ENCODE results near the gene PMP22.

Gene PMP22

GRCh38 chr17:15263680-15264079, 1.4 kb downstream of the PMP22 start:
- H3K4me1 ChIP-seq (ENCODE audit: insufficient read depth, poor library complexity, severe bottlenecking), result no peaks in the 10 kb centered on the region
- no peak overlapping the region for H3K4me3 ChIP-seq (ENCODE audit: severe bottlenecking)
- DNase-seq (ENCODE audit: low spot score), result no peak
- H3K9me3 ChIP-seq (ENCODE audit: severe bottlenecking), result no peaks in the 10 kb centered on the region
- H3K27me3 ChIP-seq (ENCODE audit: insufficient read depth, poor library complexity, severe bottlenecking), result peaks cover 66% of the 10 kb centered on the region
- no peak for ATAC-seq (ENCODE audit: low read depth)
- H3K27ac ChIP-seq (ENCODE audit: poor library complexity, severe bottlenecking), result no peak overlapping the region
- no peak for TF ChIP-seq CTCF (IDR thresholded peaks at IDR 0.05; ENCODE audit: poor library complexity, severe bottlenecking)
- no peaks in the 10 kb centered on the region for H3K36me3 ChIP-seq (ENCODE audit: low read depth)

DNA sequence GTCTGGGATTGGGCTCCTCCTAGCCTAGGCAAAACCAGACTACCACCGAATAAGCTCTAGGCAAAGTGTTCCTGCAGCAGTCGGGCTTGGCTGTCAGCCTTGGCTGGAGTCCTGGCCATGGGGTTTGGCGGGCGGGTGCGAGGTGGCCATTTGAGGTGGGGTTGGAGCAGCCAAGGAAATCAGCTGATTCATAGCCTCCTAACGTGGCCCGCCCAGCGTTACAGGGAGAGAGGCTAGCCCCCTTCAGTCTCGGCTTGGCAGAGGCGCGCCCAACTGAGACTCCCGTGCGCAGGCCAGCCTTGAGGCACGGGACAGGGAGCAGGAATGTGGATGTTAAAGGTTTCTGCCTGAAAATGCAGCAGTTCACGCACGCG, 1.9 kb downstream of the PMP22 start:
- TF ChIP-seq CTCF (IDR thresholded peaks at IDR 0.05; ENCODE audit: poor library complexity, severe bottlenecking), result no peak
- Histone ChIP-seq H3K27ac (ENCODE audit: poor library complexity, severe bottlenecking) (no peak overlapping the region), H3K27me3 (ENCODE audit: insufficient read depth, poor library complexity, severe bottlenecking) (peaks cover 66% of the 10 kb centered on the region), H3K36me3 (ENCODE audit: low read depth) (no peaks in the 10 kb centered on the region), H3K4me1 (ENCODE audit: insufficient read depth, poor library complexity, severe bottlenecking) (no peaks in the 10 kb centered on the region), H3K9me3 (ENCODE audit: severe bottlenecking) (no peaks in the 10 kb centered on the region), H3K4me3 (ENCODE audit: severe bottlenecking) (peak overlapping the region; percentile 21)
- DNase-seq (ENCODE audit: low spot score), result no peak
- ATAC-seq (ENCODE audit: low read depth), result peak; percentile 8; the same call in 2 of the 3 replicates

GRCh38 chr17:15262291-15263205, 2.6 kb downstream of the PMP22 start:
- ATAC-seq (ENCODE audit: low read depth) (peak; percentile 54), DNase-seq (ENCODE audit: low spot score) (no peak)
- Histone ChIP-seq H3K9me3 (ENCODE audit: severe bottlenecking) (no peaks in the 10 kb centered on the region), H3K36me3 (ENCODE audit: low read depth) (no peaks in the 10 kb centered on the region), H3K27me3 (ENCODE audit: insufficient read depth, poor library complexity, severe bottlenecking) (peaks cover 59% of the 10 kb centered on the region), H3K27ac (ENCODE audit: poor library complexity, severe bottlenecking) (no peak overlapping the region), H3K4me3 (ENCODE audit: severe bottlenecking) (peak overlapping the region; percentile 21), H3K4me1 (ENCODE audit: insufficient read depth, poor library complexity, severe bottlenecking) (no peaks in the 10 kb centered on the region)
- no peak for TF ChIP-seq CTCF (IDR thresholded peaks at IDR 0.05; ENCODE audit: poor library complexity, severe bottlenecking)

GRCh38 chr17:15261802-15262290, 3.3 kb downstream of the PMP22 start:
- Histone ChIP-seq H3K27me3 (ENCODE audit: insufficient read depth, poor library complexity, severe bottlenecking) (peaks cover 56% of the 10 kb centered on the region), H3K4me3 (ENCODE audit: severe bottlenecking) (no peak overlapping the region), H3K4me1 (ENCODE audit: insufficient read depth, poor library complexity, severe bottlenecking) (no peaks in the 10 kb centered on the region), H3K36me3 (ENCODE audit: low read depth) (no peaks in the 10 kb centered on the region), H3K9me3 (ENCODE audit: severe bottlenecking) (no peaks in the 10 kb centered on the region), H3K27ac (ENCODE audit: poor library complexity, severe bottlenecking) (no peak overlapping the region)
- no peak for ATAC-seq (ENCODE audit: low read depth)
- DNase-seq (ENCODE audit: low spot score), result no peak
- no peak for TF ChIP-seq CTCF (IDR thresholded peaks at IDR 0.05; ENCODE audit: poor library complexity, severe bottlenecking)
